HG03097 (cell line): ENCODE measurements around the gene EPS8.

Experiments used
- ATAC-seq: cut with Tn5 transposase; IDR thresholded peaks from one replicate; pipeline ENCODE4 v1.9.1; 2021; ENCODE audit not compliant: unreplicated experiment, low FRiP score

The EPS8 gene

GRCh38 chr12:15613981-15614380 lies 175.2 kb downstream of the EPS8 start:
- ATAC-seq = no peak

- no peak for ATAC-seq
Observed at GRCh38 chr12:15608941-15609340, 180.2 kb downstream of the EPS8 start.

GRCh38 chr12:15608406-15608805 lies 180.8 kb downstream of the EPS8 start:
- no peak for ATAC-seq

- no peak for ATAC-seq
Observed at GRCh38 chr12:15605881-15606590, 183.2 kb downstream of the EPS8 start.

- no peak for ATAC-seq
Observed at GRCh38 chr12:15603474-15604085, 185.6 kb downstream of the EPS8 start.

- ATAC-seq = no peak
Observed at GRCh38 chr12:15602051-15602672, 187.0 kb downstream of the EPS8 start.

GRCh38 chr12:15601210-15601800 lies 187.9 kb downstream of the EPS8 start:
- ATAC-seq = no peak

- ATAC-seq = no peak
Observed at GRCh38 chr12:15600223-15600935, 188.8 kb downstream of the EPS8 start.

GRCh38 chr12:15599266-15600037 lies 189.7 kb downstream of the EPS8 start:
- no peak for ATAC-seq

- no peak for ATAC-seq
Observed at GRCh38 chr12:15597125-15597830, 191.9 kb downstream of the EPS8 start.

- no peak for ATAC-seq
Observed at GRCh38 chr12:15596174-15596573, 193.0 kb downstream of the EPS8 start.

GRCh38 chr12:15592934-15593333 lies 196.3 kb downstream of the EPS8 start:
- no peak for ATAC-seq

- ATAC-seq = no peak
Observed at GRCh38 chr12:15591811-15592210, 197.4 kb downstream of the EPS8 start.

- peak; percentile 77 for ATAC-seq
Observed at GRCh38 chr12:15590180-15590826, 198.9 kb downstream of the EPS8 start.

- no peak for ATAC-seq
Observed at GRCh38 chr12:15589328-15590032, 199.7 kb downstream of the EPS8 start.

- ATAC-seq = no peak
Observed at GRCh38 chr12:15584366-15585041, 204.7 kb downstream of the EPS8 start.

- no peak for ATAC-seq
Observed at GRCh38 chr12:15583804-15584203, 205.4 kb downstream of the EPS8 start.

- ATAC-seq = no peak
Observed at GRCh38 chr12:15581006-15581405, 208.2 kb downstream of the EPS8 start.
